Loucy (cell line): ENCODE data around the gene TMEM19.

Experiments
- EZH2phosphoT487 ChIP-seq: fragments of 200-600 bp; IDR thresholded peaks from 2 replicates; pipeline ENCODE4 v1.6.1; 2018; ENCODE audit warnings: antibody characterized with exemption, mild to moderate bottlenecking, moderate library complexity, borderline replicate concordance
- TF ChIP-seq, protein P1 (sequence below): fragments of 200-600 bp; sonication (generic); conservative IDR thresholded peaks from 2 replicates; pipeline ENCODE4 v1.5.1; 2014; ENCODE audit warnings: mild to moderate bottlenecking, antibody characterized with exemption, low read length

DNA sequence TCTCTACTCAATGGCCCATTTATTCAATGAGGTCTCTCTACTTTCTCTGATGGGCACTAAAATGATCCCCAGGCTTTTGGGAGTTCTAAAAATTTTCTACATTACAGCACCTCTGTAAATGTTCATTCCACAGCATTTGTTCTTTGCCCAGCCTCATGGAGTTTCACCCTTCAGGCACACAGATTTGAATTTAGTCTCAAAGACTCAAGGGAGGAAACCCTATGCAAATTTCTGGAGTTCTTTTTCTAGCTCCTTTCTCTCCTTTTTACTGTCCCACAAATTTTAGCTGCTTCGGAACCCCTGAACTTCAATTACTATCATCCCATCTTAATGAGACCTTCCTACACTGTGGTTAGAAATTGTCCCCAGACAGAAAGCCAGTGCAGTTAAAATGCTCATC, 51.3 kb downstream of the TMEM19 start:
- TF ChIP-seq EZH2phosphoT487: no peak
- TF ChIP-seq, protein P1, sequence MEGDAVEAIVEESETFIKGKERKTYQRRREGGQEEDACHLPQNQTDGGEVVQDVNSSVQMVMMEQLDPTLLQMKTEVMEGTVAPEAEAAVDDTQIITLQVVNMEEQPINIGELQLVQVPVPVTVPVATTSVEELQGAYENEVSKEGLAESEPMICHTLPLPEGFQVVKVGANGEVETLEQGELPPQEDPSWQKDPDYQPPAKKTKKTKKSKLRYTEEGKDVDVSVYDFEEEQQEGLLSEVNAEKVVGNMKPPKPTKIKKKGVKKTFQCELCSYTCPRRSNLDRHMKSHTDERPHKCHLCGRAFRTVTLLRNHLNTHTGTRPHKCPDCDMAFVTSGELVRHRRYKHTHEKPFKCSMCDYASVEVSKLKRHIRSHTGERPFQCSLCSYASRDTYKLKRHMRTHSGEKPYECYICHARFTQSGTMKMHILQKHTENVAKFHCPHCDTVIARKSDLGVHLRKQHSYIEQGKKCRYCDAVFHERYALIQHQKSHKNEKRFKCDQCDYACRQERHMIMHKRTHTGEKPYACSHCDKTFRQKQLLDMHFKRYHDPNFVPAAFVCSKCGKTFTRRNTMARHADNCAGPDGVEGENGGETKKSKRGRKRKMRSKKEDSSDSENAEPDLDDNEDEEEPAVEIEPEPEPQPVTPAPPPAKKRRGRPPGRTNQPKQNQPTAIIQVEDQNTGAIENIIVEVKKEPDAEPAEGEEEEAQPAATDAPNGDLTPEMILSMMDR: no peak
